ENCODE data around the gene ZNF335. TPM values are rescaled to one million over a fixed set of nuclear protein-coding genes. Genes with fewer than 3 reads are reported as not detected.

Gene ZNF335
- total and polyA plus RNA-seq, 2 of the 13 experiments (the other 11 are each of a cell fraction or from before 2014, with no cell fraction given): 9.7 to 13.7 TPM

GRCh38 chr20:45971675-45972499, at the start of gene ZNF335 (continued):
- TF ChIP-seq NR2F2 (IDR thresholded peaks at IDR 0.05; ENCODE audit: borderline replicate concordance, low read depth): peak; percentile 9; the same call in 1 of the 2 replicates
- TF ChIP-seq FOXK1 (CRISPR knock-in tag; IDR thresholded peaks at IDR 0.05; ENCODE audit: borderline replicate concordance, low read depth): peak; percentile 72
- no peak; the same call in 1 of the 2 replicates for TF ChIP-seq HNF4A (CRISPR knock-in tag; IDR thresholded peaks at IDR 0.05)
- peak; percentile 80 for TF ChIP-seq ZNF275 (CRISPR knock-in tag; IDR thresholded peaks at IDR 0.05; ENCODE audit: borderline replicate concordance)
- TF ChIP-seq STAT5B (CRISPR knock-in tag; IDR thresholded peaks at IDR 0.05): peak; percentile 67; the same call in 1 of the 2 replicates
- peak; percentile 17; the same call in 1 of the 2 replicates for TF ChIP-seq ZNF318 (CRISPR knock-in tag; IDR thresholded peaks at IDR 0.05)
- peak; percentile 81 for TF ChIP-seq ZNF724P (CRISPR knock-in tag; IDR thresholded peaks at IDR 0.05; ENCODE audit: borderline replicate concordance)
- TF ChIP-seq TSC22D2 (CRISPR knock-in tag; IDR thresholded peaks at IDR 0.05; ENCODE audit: borderline replicate concordance): peak; percentile 96; the same call in 1 of the 2 replicates
- TF ChIP-seq SETDB1 (CRISPR knock-in tag; IDR thresholded peaks at IDR 0.05; ENCODE audit: borderline replicate concordance): no peak
- peak; percentile 91 for TF ChIP-seq ZNF589 (CRISPR knock-in tag; conservative IDR thresholded peaks at IDR 0.05)
- TF ChIP-seq PAX8 (CRISPR knock-in tag; IDR thresholded peaks at IDR 0.05; ENCODE audit: borderline replicate concordance): no peak; the same call in none of the 2 replicates
- TF ChIP-seq ZNF678 (CRISPR knock-in tag; IDR thresholded peaks at IDR 0.05): no peak
- no peak for TF ChIP-seq ZNF256 (CRISPR knock-in tag; conservative IDR thresholded peaks at IDR 0.05)
- TF ChIP-seq NR0B2 (CRISPR knock-in tag; IDR thresholded peaks at IDR 0.05): 0 out of 2 replicates have a peak, but pooled peaks have one; percentile 5
- peak; percentile 60 for TF ChIP-seq ELF1 (CRISPR knock-in tag; IDR thresholded peaks at IDR 0.05)
- TF ChIP-seq TBX3 (IDR thresholded peaks at IDR 0.05; ENCODE audit: borderline replicate concordance): peak; percentile 72; the same call in 1 of the 2 replicates
- peak; percentile 21; the same call in 1 of the 2 replicates for TF ChIP-seq SP140L (CRISPR knock-in tag; IDR thresholded peaks at IDR 0.05; ENCODE audit: borderline replicate concordance)
- TF ChIP-seq ZNF263 (CRISPR knock-in tag; IDR thresholded peaks at IDR 0.05): 0 out of 2 replicates have a peak, but pooled peaks have one; percentile 59
- no peak; the same call in 1 of the 2 replicates for TF ChIP-seq NFE2 (CRISPR knock-in tag; IDR thresholded peaks at IDR 0.05)

Measured in HepG2 (cell line).